ENCODE results near the gene PHACTR4. TPM values are rescaled to one million over a fixed set of nuclear protein-coding genes. Genes with fewer than 3 reads are reported as not detected.
A peak's percentile ranks its signal among the peaks of the same experiment; 100 is the strongest.

PHACTR4 gene
- total and polyA plus RNA-seq, 2 of the 13 experiments (the other 11 are each of a cell fraction or from before 2014, with no cell fraction given), result 13.9 to 17.1 TPM

DNA sequence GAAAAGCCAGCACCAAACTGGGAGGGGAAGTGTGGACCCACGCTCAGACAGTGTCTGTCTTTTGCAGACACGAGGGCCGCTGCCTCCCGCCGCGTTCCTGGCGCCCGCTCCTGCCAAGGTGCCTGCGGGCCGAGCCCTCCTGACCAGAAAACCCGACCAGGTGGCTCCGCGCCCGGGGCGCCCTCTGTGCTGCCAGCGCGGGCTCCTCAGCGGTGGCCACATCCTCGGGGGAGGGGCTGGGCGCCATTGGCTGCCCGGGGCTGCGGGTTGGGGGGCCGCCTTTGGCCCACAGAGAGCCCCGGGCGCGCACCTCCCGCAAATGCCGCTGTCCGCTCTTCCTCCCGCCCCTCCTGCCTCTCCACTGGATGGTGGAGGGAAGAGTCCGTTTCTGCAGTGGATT lies 160.9 kb downstream of the PHACTR4 start:
- H2AFZ ChIP-seq (ENCODE audit: low read length), result no peak overlapping the region
- ChIA-PET CTCF (ENCODE audit: low intra/inter-chr PET ratio, low total read pairs) (no interaction called here), POLR2A (no interaction called here)
- no peak overlapping the region for H3K4me2 ChIP-seq (ENCODE audit: low read depth, low read length)
- no peak overlapping the region for H3K4me3 ChIP-seq (replicated peaks in 1 of 3; ENCODE audit: insufficient read depth in 1 of 3, low read depth in 2 of 3, low read length in 3 of 3)
- intact Hi-C loops (cut with micrococcal nuclease; ENCODE audit: unreplicated experiment) (no loop called here), in situ Hi-C loops (cut with HindIII; ENCODE audit: extremely low pct_ligation_motif_present, low pct_unique_long_range_greater_than_20kb) (no loop called here)
- TF ChIP-seq ZNF678 (CRISPR knock-in tag; IDR thresholded peaks at IDR 0.05) (no peak), RBFOX2 (IDR thresholded peaks at IDR 0.05; ENCODE audit: low read depth, low read length) (peak; percentile 33; the same call in 1 of the 2 replicates)
- no TSS peak for BruUV-seq (replicated peaks)
- no peaks in the 10 kb centered on the region for H3K9me3 ChIP-seq (ENCODE audit: low read length)
- peaks cover 24 to 47% of the 10 kb centered on the region in 2 experiments for H3K36me3 ChIP-seq (replicated peaks in 1 of 2; ENCODE audit: control insufficient read depth in 1 of 2, insufficient read depth in 2 of 2, low read length in 2 of 2)
- no peaks in the 10 kb centered on the region for H3K27me3 ChIP-seq (ENCODE audit: control insufficient read depth in 1 of 2, insufficient read depth in 2 of 2, low read length in 2 of 2)
- FAIRE-seq, result no peak
- H3K9ac ChIP-seq (ENCODE audit: insufficient read depth, low read depth, low read length), result no peak overlapping the region
- peaks cover 20% of the 10 kb centered on the region for H3K79me2 ChIP-seq (ENCODE audit: insufficient read depth, low read length)
- H3K27ac ChIP-seq (ENCODE audit: extremely low read length, insufficient read depth, low read length), result no peak overlapping the region
- DNase-seq (ENCODE audit: low spot score), result no peak
- no peaks in the 10 kb centered on the region for H4K20me1 ChIP-seq (ENCODE audit: insufficient read depth, low read length)
- H3K4me1 ChIP-seq (ENCODE audit: insufficient read depth, low read length), result 0 out of 2 replicates have a peak, but pooled peaks cover 3% of the 10 kb centered on the region
- no peak for ATAC-seq
- WGBS (ENCODE audit: low lambda C conversion rate), result 98% methylated on average over 21 of the region's 31 CpGs

DNA sequence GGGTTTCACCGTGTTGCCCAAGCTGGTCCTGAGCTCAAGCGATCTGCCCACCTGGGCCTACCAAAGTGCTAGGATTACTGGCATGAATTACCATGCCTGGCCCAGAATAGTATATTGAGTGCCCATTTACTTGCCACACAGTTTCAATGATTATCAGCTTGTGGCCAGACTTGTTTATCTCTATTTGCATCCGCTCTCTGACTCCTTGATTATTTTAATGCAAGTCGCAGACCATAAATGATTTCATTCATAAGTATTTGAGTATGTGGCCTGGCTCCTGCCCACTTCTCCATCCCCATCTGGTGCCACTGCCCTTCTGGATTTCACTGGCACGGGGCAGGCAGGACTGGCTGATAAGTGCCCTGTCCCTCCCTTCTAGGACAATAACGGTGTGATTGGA lies 165.1 kb downstream of the PHACTR4 start:
- ChIA-PET POLR2A (no interaction called here), CTCF (ENCODE audit: low intra/inter-chr PET ratio, low total read pairs) (no interaction called here)
- Histone ChIP-seq H3K27me3 (ENCODE audit: control insufficient read depth in 1 of 2, insufficient read depth in 2 of 2, low read length in 2 of 2) (no peaks in the 10 kb centered on the region), H3K4me2 (ENCODE audit: low read depth, low read length) (no peak overlapping the region), H3K4me1 (ENCODE audit: insufficient read depth, low read length) (no peaks in the 10 kb centered on the region), H3K79me2 (ENCODE audit: insufficient read depth, low read length) (peaks cover 2% of the 10 kb centered on the region), H2AFZ (ENCODE audit: low read length) (no peak overlapping the region), H3K36me3 (replicated peaks in 1 of 2; ENCODE audit: control insufficient read depth in 1 of 2, insufficient read depth in 2 of 2, low read length in 2 of 2) (peaks cover 40 to 69% of the 10 kb centered on the region in 2 experiments), H4K20me1 (ENCODE audit: insufficient read depth, low read length) (no peaks in the 10 kb centered on the region), H3K27ac (ENCODE audit: extremely low read length, insufficient read depth, low read length) (no peak overlapping the region), H3K9me3 (ENCODE audit: low read length) (no peaks in the 10 kb centered on the region), H3K9ac (ENCODE audit: insufficient read depth, low read depth, low read length) (no peak overlapping the region), H3K4me3 (replicated peaks in 1 of 3; ENCODE audit: insufficient read depth in 1 of 3, low read depth in 2 of 3, low read length in 3 of 3) (no peak overlapping the region)
- intact Hi-C loops (cut with micrococcal nuclease; ENCODE audit: unreplicated experiment) (no loop called here), in situ Hi-C loops (cut with HindIII; ENCODE audit: extremely low pct_ligation_motif_present, low pct_unique_long_range_greater_than_20kb) (no loop called here)
- no TSS peak for BruUV-seq (replicated peaks)
- no peak for DNase-seq (ENCODE audit: low spot score)
- 97% methylated on average over 6 of the region's 6 CpGs for WGBS (ENCODE audit: low lambda C conversion rate)
- FAIRE-seq, result no peak
- ATAC-seq, result no peak
- no peak for TF ChIP-seq MAF1 (CRISPR knock-in tag; IDR thresholded peaks at IDR 0.05; ENCODE audit: borderline replicate concordance)
- TF ChIP-seq GATAD1 (CRISPR knock-in tag; IDR thresholded peaks at IDR 0.05), result no peak
- TF ChIP-seq, protein P1, sequence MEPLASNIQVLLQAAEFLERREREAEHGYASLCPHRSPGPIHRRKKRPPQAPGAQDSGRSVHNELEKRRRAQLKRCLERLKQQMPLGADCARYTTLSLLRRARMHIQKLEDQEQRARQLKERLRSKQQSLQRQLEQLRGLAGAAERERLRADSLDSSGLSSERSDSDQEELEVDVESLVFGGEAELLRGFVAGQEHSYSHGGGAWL (CRISPR knock-in tag; IDR thresholded peaks at IDR 0.05), result no peak
- TF ChIP-seq, protein P2, sequence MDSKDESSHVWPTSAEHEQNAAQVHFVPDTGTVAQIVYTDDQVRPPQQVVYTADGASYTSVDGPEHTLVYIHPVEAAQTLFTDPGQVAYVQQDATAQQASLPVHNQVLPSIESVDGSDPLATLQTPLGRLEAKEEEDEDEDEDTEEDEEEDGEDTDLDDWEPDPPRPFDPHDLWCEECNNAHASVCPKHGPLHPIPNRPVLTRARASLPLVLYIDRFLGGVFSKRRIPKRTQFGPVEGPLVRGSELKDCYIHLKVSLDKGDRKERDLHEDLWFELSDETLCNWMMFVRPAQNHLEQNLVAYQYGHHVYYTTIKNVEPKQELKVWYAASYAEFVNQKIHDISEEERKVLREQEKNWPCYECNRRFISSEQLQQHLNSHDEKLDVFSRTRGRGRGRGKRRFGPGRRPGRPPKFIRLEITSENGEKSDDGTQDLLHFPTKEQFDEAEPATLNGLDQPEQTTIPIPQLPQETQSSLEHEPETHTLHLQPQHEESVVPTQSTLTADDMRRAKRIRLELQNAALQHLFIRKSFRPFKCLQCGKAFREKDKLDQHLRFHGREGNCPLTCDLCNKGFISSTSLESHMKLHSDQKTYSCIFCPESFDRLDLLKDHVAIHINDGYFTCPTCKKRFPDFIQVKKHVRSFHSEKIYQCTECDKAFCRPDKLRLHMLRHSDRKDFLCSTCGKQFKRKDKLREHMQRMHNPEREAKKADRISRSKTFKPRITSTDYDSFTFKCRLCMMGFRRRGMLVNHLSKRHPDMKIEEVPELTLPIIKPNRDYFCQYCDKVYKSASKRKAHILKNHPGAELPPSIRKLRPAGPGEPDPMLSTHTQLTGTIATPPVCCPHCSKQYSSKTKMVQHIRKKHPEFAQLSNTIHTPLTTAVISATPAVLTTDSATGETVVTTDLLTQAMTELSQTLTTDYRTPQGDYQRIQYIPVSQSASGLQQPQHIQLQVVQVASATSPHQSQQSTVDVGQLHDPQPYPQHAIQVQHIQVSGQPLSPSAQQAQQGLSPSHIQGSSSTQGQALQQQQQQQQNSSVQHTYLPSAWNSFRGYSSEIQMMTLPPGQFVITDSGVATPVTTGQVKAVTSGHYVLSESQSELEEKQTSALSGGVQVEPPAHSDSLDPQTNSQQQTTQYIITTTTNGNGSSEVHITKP (CRISPR knock-in tag; IDR thresholded peaks at IDR 0.05; ENCODE audit: low read depth), result no peak
- TF ChIP-seq, protein P3, sequence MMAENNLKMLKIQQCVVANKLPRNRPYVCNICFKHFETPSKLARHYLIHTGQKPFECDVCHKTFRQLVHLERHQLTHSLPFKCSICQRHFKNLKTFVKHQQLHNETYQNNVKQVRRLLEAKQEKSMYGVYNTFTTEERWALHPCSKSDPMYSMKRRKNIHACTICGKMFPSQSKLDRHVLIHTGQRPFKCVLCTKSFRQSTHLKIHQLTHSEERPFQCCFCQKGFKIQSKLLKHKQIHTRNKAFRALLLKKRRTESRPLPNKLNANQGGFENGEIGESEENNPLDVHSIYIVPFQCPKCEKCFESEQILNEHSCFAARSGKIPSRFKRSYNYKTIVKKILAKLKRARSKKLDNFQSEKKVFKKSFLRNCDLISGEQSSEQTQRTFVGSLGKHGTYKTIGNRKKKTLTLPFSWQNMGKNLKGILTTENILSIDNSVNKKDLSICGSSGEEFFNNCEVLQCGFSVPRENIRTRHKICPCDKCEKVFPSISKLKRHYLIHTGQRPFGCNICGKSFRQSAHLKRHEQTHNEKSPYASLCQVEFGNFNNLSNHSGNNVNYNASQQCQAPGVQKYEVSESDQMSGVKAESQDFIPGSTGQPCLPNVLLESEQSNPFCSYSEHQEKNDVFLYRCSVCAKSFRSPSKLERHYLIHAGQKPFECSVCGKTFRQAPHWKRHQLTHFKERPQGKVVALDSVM (CRISPR knock-in tag; IDR thresholded peaks at IDR 0.05), result no peak
- TF ChIP-seq MTF2 (CRISPR knock-in tag; IDR thresholded peaks at IDR 0.05; ENCODE audit: borderline replicate concordance), result no peak
- TF ChIP-seq, protein P4, sequence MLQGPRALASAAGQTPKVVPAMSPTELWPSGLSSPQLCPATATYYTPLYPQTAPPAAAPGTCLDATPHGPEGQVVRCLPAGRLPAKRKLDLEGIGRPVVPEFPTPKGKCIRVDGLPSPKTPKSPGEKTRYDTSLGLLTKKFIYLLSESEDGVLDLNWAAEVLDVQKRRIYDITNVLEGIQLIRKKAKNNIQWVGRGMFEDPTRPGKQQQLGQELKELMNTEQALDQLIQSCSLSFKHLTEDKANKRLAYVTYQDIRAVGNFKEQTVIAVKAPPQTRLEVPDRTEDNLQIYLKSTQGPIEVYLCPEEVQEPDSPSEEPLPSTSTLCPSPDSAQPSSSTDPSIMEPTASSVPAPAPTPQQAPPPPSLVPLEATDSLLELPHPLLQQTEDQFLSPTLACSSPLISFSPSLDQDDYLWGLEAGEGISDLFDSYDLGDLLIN (CRISPR knock-in tag; IDR thresholded peaks at IDR 0.05; ENCODE audit: borderline replicate concordance), result no peak
- no peak for TF ChIP-seq ZSCAN25 (CRISPR knock-in tag; IDR thresholded peaks at IDR 0.05)
- no peak for TF ChIP-seq ZNF101 (CRISPR knock-in tag; IDR thresholded peaks at IDR 0.05; ENCODE audit: borderline replicate concordance, low read depth)
- TF ChIP-seq ZBTB21 (CRISPR knock-in tag; IDR thresholded peaks at IDR 0.05), result no peak
